Progenitor cell of endocrine pancreas (in vitro differentiated cells): ENCODE data around the gene KY. TPM values are rescaled to one million over a fixed set of nuclear protein-coding genes. Genes with fewer than 3 reads are reported as not detected.
A peak's percentile ranks its signal among the peaks of the same experiment; 100 is the strongest.

Experiments used
- DNase-seq: peaks from one replicate; pipeline ENCODE4 v3.0.0; 2021; ENCODE audit warnings: low spot score; ENCODE audit not compliant: unreplicated experiment
- H3K27ac Mint-ChIP-seq: 2 replicates; pipeline ENCODE4 v1.8.0; 2021; ENCODE audit warnings: mild to moderate bottlenecking, moderate library complexity, mixed read lengths
- H3K27me3 Mint-ChIP-seq: 2 replicates; pipeline ENCODE4 v1.8.0; 2021; ENCODE audit warnings: mixed read lengths
- H3K36me3 Mint-ChIP-seq: 2 replicates; pipeline ENCODE4 v1.8.0; 2022; ENCODE audit warnings: mixed read lengths; ENCODE audit not compliant: insufficient read depth
- H3K4me1 Mint-ChIP-seq: 2 replicates; pipeline ENCODE4 v1.8.0; 2021; ENCODE audit warnings: low read depth, mixed read lengths
- H3K4me3 Mint-ChIP-seq: 2 replicates; pipeline ENCODE4 v1.8.0; 2021; ENCODE audit warnings: low read depth, mild to moderate bottlenecking, moderate library complexity, mixed read lengths
- H3K9me3 Mint-ChIP-seq: 2 replicates; pipeline ENCODE4 v1.8.0; 2021; ENCODE audit warnings: low read depth, mixed read lengths
- total RNA-seq: library from RNA; stranded (reverse); gene quantifications from 2 replicates; pipeline ENCODE4 v1.2.1, GENCODE V29; 2021
- TF ChIP-seq, protein P1 (sequence below): fragments of 200-600 bp; sonication (generic); IDR thresholded peaks from one replicate; pipeline ENCODE4 v1.5.0; 2021; ENCODE audit warnings: antibody characterized with exemption, mild to moderate bottlenecking; ENCODE audit not compliant: unreplicated experiment

Gene KY
- total RNA-seq, 1 donor from 2014 or later = not detected

- peak; percentile 6 for DNase-seq
- H3K4me3 Mint-ChIP-seq = no peak overlapping the region
These were observed 7.6 kb downstream of the KY start for GRCh38 chr3:134643150-134643675.

DNA sequence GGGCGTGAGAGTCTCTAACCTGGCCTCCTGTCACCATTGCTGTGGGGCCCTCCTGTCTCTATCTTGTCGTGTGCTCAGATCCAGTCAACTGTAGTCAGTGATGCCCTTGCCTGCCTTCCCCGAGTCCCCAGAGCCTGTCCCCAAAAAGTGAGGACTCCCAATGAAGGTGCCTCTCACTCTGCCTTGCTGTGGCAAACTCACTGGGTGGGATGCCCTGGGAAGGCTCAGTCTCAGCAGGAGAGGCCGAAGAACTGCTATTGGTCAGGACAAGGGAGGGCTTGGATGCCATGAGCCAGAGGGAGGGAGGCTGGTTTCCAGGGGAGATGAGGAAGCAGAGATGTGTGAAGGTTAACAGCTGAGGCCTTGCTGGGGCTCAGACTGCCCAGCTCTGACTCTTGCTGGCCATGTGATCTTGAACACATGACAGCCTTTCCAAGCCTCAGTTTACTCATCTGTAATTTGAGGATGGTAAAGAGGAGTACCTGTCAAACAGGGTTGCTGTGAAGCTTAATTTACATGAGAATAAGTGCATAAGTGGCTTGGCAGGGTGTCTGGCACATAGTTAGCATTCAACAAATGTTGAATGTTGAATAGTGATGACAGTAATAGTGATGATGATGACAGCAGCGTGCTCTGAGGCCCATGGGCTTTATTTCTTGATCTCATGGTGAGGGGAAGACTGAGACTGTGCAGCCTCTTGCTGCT, 8.2 kb downstream of the KY start:
- no peak overlapping the region for H3K27ac Mint-ChIP-seq
- DNase-seq = peak; percentile 0
- H3K4me1 Mint-ChIP-seq = peaks cover 13% of the 10 kb centered on the region
- TF ChIP-seq, protein P1, sequence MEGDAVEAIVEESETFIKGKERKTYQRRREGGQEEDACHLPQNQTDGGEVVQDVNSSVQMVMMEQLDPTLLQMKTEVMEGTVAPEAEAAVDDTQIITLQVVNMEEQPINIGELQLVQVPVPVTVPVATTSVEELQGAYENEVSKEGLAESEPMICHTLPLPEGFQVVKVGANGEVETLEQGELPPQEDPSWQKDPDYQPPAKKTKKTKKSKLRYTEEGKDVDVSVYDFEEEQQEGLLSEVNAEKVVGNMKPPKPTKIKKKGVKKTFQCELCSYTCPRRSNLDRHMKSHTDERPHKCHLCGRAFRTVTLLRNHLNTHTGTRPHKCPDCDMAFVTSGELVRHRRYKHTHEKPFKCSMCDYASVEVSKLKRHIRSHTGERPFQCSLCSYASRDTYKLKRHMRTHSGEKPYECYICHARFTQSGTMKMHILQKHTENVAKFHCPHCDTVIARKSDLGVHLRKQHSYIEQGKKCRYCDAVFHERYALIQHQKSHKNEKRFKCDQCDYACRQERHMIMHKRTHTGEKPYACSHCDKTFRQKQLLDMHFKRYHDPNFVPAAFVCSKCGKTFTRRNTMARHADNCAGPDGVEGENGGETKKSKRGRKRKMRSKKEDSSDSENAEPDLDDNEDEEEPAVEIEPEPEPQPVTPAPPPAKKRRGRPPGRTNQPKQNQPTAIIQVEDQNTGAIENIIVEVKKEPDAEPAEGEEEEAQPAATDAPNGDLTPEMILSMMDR = no peak
- H3K27me3 Mint-ChIP-seq = peaks cover 23% of the 10 kb centered on the region
- H3K9me3 Mint-ChIP-seq = no peaks in the 10 kb centered on the region
- no peaks in the 10 kb centered on the region for H3K36me3 Mint-ChIP-seq
- no peak overlapping the region for H3K4me3 Mint-ChIP-seq

More at GRCh38 chr3:134643150-134643675, 7.6 kb downstream of the KY start:
- Mint-ChIP-seq H3K27me3 (peaks cover 29% of the 10 kb centered on the region), H3K36me3 (no peaks in the 10 kb centered on the region), H3K27ac (no peak overlapping the region), H3K4me1 (peaks cover 8% of the 10 kb centered on the region), H3K9me3 (no peaks in the 10 kb centered on the region)
- TF ChIP-seq, protein P1 = no peak

- TF ChIP-seq, protein P1 = no peak
- peak; percentile 6 for DNase-seq
- peaks cover 13% of the 10 kb centered on the region for H3K4me1 Mint-ChIP-seq
- no peaks in the 10 kb centered on the region for H3K36me3 Mint-ChIP-seq
- H3K27me3 Mint-ChIP-seq = peaks cover 19% of the 10 kb centered on the region
- no peaks in the 10 kb centered on the region for H3K9me3 Mint-ChIP-seq
- no peak overlapping the region for H3K27ac Mint-ChIP-seq
- H3K4me3 Mint-ChIP-seq = no peak overlapping the region
These were observed 9.0 kb downstream of the KY start for GRCh38 chr3:134641671-134642300.

DNA sequence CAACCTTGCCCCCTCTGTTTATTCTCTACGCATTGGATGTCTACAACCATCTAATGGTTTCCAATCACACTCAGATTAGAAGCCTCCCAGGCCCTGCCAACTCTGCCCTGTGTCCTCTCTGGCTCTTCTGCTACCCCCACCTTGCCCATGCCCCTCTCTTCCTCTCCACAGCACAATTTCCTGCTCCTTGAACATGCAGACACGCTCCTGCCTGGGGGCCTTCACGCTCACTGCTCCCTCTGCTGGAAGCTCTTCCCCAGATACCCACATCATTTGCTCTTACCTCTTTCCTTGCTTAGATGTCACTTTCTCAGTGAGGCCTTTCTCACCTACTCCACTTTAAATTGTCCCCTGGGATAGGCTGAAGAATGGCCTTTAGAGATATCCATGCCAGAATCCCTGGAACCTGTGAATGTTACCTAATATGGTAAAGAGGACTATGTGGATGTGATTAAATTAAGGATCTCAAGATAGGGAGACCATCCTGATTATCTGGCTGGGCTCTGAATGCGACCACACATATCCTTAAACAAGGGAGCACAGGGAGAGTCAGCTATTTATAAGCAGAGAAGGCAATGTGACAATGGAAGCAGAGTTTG, 9.9 kb downstream of the KY start:
- Mint-ChIP-seq H3K9me3 (no peaks in the 10 kb centered on the region), H3K4me3 (no peak overlapping the region), H3K36me3 (no peaks in the 10 kb centered on the region), H3K27me3 (peaks cover 14% of the 10 kb centered on the region), H3K4me1 (peaks cover 13% of the 10 kb centered on the region), H3K27ac (no peak overlapping the region)
- DNase-seq = no peak
- TF ChIP-seq, protein P1 = peak; percentile 67

GRCh38 chr3:134640378-134640777, 10.4 kb downstream of the KY start:
- TF ChIP-seq, protein P1 = no peak
- H3K27ac Mint-ChIP-seq = no peak overlapping the region
- H3K9me3 Mint-ChIP-seq = no peaks in the 10 kb centered on the region
- no peak overlapping the region for H3K4me3 Mint-ChIP-seq
- H3K36me3 Mint-ChIP-seq = no peaks in the 10 kb centered on the region
- peaks cover 10% of the 10 kb centered on the region for H3K27me3 Mint-ChIP-seq
- peaks cover 13% of the 10 kb centered on the region for H3K4me1 Mint-ChIP-seq
- no peak for DNase-seq
